Adrenal gland (tissue), 12 donors: ENCODE data around the gene SEMA3G. TPM values are rescaled to one million over a fixed set of nuclear protein-coding genes. Genes with fewer than 3 reads are reported as not detected.

Experiments used
- DNase-seq, 7 donors: peaks; one replicate each; pipeline ENCODE4 v3.0.0-alpha.2; 2019 to 2020
- H3K27ac ChIP-seq, 5 donors: fragments of 200-600 bp; sonication (generic) in 4 of 5; 1 replicate in 3 of 5; 2 replicates in 2 of 5; pipeline versions ENCODE4 v1.5.1 to v1.8.0; 2016 to 2020; ENCODE audit warnings: mild to moderate bottlenecking in 1 of 5
- H3K27me3 ChIP-seq: fragments of 200-600 bp; 2 replicates; pipeline ENCODE4 v1.8.0; 2021
- H3K36me3 ChIP-seq, 2 donors: fragments of 200-600 bp; replicated peaks in 1 of 2; 1 replicate in 1 of 2; 2 replicates in 1 of 2; pipeline versions ENCODE4 v1.5.1 to v1.8.0; 2018 to 2022
- H3K4me1 ChIP-seq, 2 donors: fragments of 200-600 bp; replicated peaks in 1 of 2; 1 replicate in 1 of 2; 2 replicates in 1 of 2; pipeline versions ENCODE4 v1.5.1 to v1.8.0; 2018 to 2021
- H3K4me3 ChIP-seq, 4 donors: fragments of 200-600 bp; sonication (generic) in 3 of 4; one replicate each; pipeline ENCODE4 v1.5.1; 2016 to 2018
- H3K9me3 ChIP-seq, 3 donors: fragments of 200-600 bp; sonication (generic) in 1 of 3; replicated peaks in 1 of 3; 1 replicate in 2 of 3; 2 replicates in 1 of 3; pipeline versions ENCODE4 v1.5.1 to v1.8.0; 2016 to 2021
- POLR2A ChIP-seq, 2 donors: fragments of 450-650 bp; IDR thresholded peaks; one replicate each; pipeline ENCODE4 v1.6.1; 2017; ENCODE audit warnings: antibody characterized with exemption in 2 of 2, mild to moderate bottlenecking in 2 of 2, moderate library complexity in 1 of 2
- WGBS, 4 donors: extraction: QIAGEN DNeasy Blood & Tissue Kit in 2 of 4; methylation state at CpG; one replicate each; pipeline versions ENCODE4 v1.1.5 to v1.1.7; 2013 to 2017; 5-methylcytosine and 5-hydroxymethylcytosine counted together
- intact Hi-C, 2 donors: fragments of 100-400 bp; cut with DNase I; formaldehyde crosslinking; loops; one replicate each; pipeline versions ENCODE4 v1.14.1 to v1.15.0; 2022 to 2023
- polyA plus RNA-seq, 3 donors: library from polyadenylated mRNA; stranded (reverse); fragments of 200-250 nt in 2 of 3; fragments of 350-450 nt in 1 of 3; fragmentation: Illumina TruSeq in 1 of 3; extraction: RNeasy Lipid Tissue Mini Kit (QIAGEN cat#74804) in 1 of 3; gene quantifications; one replicate each; pipeline ENCODE4 v1.2.3, GENCODE V29; 2013 to 2014
- total RNA-seq, 9 donors: library from RNA; depleted of rRNA in 4 of 9; stranded (reverse); fragments of >200 nt in 4 of 9; fragments of 120-200 nt in 1 of 9; fragmentation: NEBNext Ultra II Directional in 1 of 9; extraction: Animal tissue kit (Norgen Biotek cat#: 25700) in 1 of 9; gene quantifications; one replicate each; pipeline versions ENCODE4 v1.1.0 to v1.2.4, GENCODE V29; 2013 to 2023
- TF ChIP-seq, protein P1 (sequence below), 6 experiments: fragments of 450-650 bp in 4 of 6; fragments of 200-600 bp in 2 of 6; sonication (generic) in 1 of 6; IDR thresholded peaks; 1 replicate in 5 of 6; 2 replicates in 1 of 6; pipeline versions ENCODE4 v1.5.1 to v1.8.0; 2016 to 2021; ENCODE audit warnings: antibody characterized with exemption in 6 of 6, mild to moderate bottlenecking in 2 of 6, moderate library complexity in 1 of 6
- donor health status: healthy with polysubstance abuse.
- donor health status: Bipolar disorder and iron deficiency.
- donor health status: DM: yes; HTN: yes; CAD: no.
- donor health status: DM: no; HTN: no; CAD: no.
- donor health status: DM: no; HTN: no; CAD: no.
- donor health status: DM: yes; HTN: yes; CAD: no.

Gene SEMA3G
- total and polyA plus RNA-seq, 12 donors: 0.81 to 6.8 (median 2.9) TPM

DNA sequence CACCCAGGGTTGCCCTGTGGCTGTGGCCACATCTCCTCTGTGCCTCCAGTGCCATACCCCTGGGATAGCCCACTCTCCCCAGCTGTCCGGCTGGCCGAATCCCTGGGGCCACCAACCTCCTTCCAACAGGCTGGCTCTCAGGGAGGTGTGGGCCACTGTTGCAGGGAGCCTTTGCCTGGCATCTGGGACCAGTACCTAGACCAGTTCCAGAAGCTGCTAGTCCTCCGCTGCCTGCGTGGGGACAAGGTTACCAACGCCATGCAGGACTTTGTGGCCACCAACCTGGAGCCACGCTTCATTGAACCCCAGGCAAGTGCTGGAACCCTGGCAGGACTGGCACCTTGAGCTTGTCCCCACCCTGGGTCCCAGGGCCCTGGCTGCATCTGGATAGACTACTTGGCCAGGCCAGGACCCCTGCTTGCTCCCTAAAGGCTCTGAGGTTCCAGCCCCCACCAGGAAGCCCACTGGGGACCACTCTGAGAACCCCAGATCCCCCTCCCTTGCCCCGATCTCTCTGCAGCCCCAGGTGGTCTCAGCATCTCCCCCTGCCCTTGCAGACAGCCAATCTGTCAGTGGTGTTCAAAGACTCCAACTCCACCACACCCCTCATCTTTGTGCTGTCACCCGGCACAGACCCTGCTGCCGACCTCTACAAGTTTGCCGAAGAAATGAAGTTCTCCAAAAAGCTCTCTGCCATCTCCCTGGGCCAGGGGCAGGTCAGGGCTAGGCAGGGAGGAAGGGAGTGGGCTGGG is 50.0 kb downstream of the SEMA3G start:
- H3K4me3 ChIP-seq: no peak overlapping the region
- TF ChIP-seq POLR2A (IDR thresholded peaks at IDR 0.05): no peak
- TF ChIP-seq, protein P1, sequence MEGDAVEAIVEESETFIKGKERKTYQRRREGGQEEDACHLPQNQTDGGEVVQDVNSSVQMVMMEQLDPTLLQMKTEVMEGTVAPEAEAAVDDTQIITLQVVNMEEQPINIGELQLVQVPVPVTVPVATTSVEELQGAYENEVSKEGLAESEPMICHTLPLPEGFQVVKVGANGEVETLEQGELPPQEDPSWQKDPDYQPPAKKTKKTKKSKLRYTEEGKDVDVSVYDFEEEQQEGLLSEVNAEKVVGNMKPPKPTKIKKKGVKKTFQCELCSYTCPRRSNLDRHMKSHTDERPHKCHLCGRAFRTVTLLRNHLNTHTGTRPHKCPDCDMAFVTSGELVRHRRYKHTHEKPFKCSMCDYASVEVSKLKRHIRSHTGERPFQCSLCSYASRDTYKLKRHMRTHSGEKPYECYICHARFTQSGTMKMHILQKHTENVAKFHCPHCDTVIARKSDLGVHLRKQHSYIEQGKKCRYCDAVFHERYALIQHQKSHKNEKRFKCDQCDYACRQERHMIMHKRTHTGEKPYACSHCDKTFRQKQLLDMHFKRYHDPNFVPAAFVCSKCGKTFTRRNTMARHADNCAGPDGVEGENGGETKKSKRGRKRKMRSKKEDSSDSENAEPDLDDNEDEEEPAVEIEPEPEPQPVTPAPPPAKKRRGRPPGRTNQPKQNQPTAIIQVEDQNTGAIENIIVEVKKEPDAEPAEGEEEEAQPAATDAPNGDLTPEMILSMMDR (IDR thresholded peaks at IDR 0.05): no peak
- no peaks in the 10 kb centered on the region for H3K27me3 ChIP-seq
- H3K36me3 ChIP-seq: peaks cover 0 to 5% of the 10 kb centered on the region in 2 donors
- no peak for DNase-seq
- 80 to 94% (median 92%) methylated on average over 1 to 10 of the region's 10 CpGs for WGBS, 4 donors
- intact Hi-C loops: no loop called here
- no peak overlapping the region for H3K27ac ChIP-seq
- H3K9me3 ChIP-seq: no peaks in the 10 kb centered on the region
- H3K4me1 ChIP-seq: peaks cover 0 to 7% of the 10 kb centered on the region in 2 donors

DNA sequence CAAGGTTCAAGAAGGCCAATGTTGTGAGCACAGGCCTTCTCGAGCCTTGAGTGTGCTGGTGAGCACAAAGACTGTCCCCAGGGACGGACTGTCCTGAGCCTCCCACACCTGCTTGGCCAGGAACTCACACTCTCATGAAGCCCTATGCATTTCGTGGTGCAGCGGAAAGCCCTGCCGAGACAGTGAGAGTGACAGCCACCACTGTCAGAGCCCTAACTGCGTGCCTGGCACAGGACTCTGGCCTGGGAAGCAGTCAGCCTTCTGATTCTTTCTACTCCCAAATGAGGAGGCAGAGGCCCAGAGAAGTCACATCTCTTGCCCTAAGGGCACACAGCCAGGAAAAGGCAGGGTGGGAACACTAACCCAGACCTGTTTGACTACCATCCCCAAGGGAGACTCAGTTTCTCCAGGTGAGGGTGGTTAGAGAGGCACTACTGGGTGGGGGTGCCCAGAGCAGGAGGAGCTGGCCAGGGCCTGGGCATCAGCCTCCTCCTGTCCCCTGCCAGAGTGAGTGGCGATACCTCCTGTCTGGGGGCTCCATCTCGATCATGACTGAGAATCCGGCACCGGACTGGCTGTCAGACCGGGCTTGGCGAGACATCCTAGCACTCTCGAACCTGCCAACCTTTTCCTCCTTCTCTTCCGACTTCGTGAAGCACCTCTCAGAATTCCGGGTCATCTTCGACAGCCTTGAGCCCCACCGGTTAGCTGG is 50.8 kb downstream of the SEMA3G start:
- Histone ChIP-seq H3K9me3 (no peaks in the 10 kb centered on the region), H3K27me3 (no peaks in the 10 kb centered on the region), H3K4me1 (peaks cover 0 to 7% of the 10 kb centered on the region in 2 donors), H3K27ac (no peak overlapping the region), H3K36me3 (peaks cover 0 to 5% of the 10 kb centered on the region in 2 donors), H3K4me3 (no peak overlapping the region)
- intact Hi-C loops: no loop called here
- DNase-seq: no peak
- no peak for TF ChIP-seq POLR2A (IDR thresholded peaks at IDR 0.05)
- TF ChIP-seq, protein P1 (IDR thresholded peaks at IDR 0.05): no peak
- WGBS, 4 donors: 93 to 95% (median 94%) methylated on average over 15 to 18 of the region's 18 CpGs

DNA sequence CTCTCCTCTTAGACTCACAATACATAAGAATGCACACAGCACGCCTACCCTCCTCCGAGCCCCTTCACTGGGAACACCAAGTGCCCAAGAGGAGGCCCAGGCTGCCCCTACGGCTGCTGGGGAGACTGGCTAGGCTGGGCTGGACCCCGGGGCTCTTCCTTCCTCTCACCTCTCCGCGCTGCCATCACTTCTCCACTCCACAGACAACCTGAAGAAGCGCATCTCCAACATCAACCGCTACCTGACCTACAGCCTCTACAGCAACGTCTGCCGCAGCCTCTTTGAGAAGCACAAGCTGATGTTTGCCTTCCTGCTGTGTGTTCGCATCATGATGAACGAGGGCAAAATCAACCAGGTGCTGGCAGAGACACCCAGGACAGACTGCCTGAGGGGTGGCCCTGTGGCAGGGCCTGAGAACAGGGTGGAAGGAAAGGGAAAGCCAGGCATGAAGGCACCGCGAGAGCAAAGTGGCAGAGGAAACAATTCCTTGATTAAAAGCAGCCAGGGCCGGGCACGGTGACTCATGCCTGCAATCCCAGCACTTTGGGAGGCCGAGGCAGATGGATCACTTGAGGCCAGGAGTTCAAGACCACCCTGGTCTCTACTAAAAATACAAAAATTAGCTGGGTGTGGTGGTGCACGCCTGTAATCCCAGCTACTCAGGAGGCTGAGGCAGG is 51.6 kb downstream of the SEMA3G start:
- DNase-seq: no peak
- Histone ChIP-seq H3K4me1 (no peaks in the 10 kb centered on the region), H3K27me3 (no peaks in the 10 kb centered on the region), H3K9me3 (no peaks in the 10 kb centered on the region), H3K4me3 (no peak overlapping the region), H3K36me3 (peaks cover 0 to 5% of the 10 kb centered on the region in 2 donors), H3K27ac (no peak overlapping the region)
- TF ChIP-seq POLR2A (IDR thresholded peaks at IDR 0.05): no peak
- TF ChIP-seq, protein P1 (IDR thresholded peaks at IDR 0.05): no peak
- 89 to 95% (median 91%) methylated on average over 16 to 18 of the region's 18 CpGs for WGBS, 4 donors
- intact Hi-C loops: no loop called here
